Ovary (tissue), 3 donors: ENCODE results near the gene TRAPPC3L.

Source experiments
- CTCF ChIP-seq, 3 donors: fragments of 450-650 bp in 2 of 3; fragments of 200-600 bp in 1 of 3; IDR thresholded peaks; one replicate each; pipeline versions ENCODE4 v1.5.1 to v1.8.0; 2016 to 2022; ENCODE audit warnings: antibody characterized with exemption in 3 of 3, mild to moderate bottlenecking in 1 of 3
- EP300 ChIP-seq: sonication (generic); formaldehyde crosslinking; IDR thresholded peaks from one replicate; pipeline ENCODE4 v1.6.1; 2017; ENCODE audit warnings: antibody characterized with exemption
- POLR2A ChIP-seq: fragments of 450-650 bp; IDR thresholded peaks from one replicate; pipeline ENCODE4 v1.6.1; 2017; ENCODE audit warnings: antibody characterized with exemption, mild to moderate bottlenecking, moderate library complexity
- donor health status: DM: no; HTN: no; CAD: no.

- no peak for TF ChIP-seq CTCF (IDR thresholded peaks at IDR 0.05)
- no peak for TF ChIP-seq EP300
- TF ChIP-seq POLR2A = no peak
Observed at GRCh38 chr6:116472706-116473105, 72.8 kb downstream of the TRAPPC3L start.
